OCI-M2 (cell line): ENCODE results near the gene SLC12A7.
"Not testable (repeated sequence)": the region's sequence is repeated elsewhere in the genome, so short reads cannot be mapped to it uniquely, and the experiment has no call there.

Experiments used
- DNase-seq: peaks from one replicate; lab custom pipeline; 2025; ENCODE audit not compliant: unreplicated experiment; lab: John Stamatoyannopoulos, UW

The SLC12A7 gene

DNA sequence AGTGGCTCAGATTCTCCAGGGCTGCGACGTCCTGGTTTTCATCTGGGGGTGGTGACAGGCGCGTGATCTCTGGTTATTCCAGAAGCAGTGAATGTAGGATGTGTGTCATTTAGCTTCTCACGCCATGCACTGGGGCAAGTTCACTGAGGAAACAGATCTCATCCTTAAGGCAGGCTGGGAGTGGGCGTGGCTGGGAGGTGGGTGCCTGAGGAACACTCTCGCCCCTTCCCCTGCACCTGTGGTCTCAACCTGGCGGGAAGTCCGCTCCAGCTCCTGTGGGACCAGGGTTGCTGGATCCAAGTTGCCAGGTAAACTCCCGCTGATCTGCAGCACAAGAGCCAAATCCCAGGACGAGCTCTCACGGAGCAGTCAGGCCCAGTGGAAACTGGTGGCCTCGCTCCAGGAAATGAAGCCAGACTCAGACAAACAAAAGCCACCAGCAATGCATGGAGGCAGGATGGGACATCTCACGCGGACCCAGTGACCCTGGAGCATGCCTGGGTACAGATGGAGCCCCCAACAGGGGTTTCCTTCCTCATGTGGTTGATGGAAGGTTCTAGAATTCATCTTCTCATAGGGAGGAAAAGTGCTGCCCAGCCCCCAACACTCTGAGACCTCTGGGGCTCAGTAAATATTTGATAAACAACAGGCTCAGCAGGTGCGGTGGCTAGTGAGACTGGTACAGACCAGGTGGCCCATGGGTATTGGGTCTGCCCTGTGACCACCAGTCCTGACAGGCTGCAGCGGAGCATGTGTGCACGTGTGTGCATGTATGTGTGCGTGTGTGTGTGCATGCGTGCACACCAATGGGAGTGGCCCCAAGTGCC is 16.3 kb upstream of the SLC12A7 start:
- no peak for DNase-seq

DNA sequence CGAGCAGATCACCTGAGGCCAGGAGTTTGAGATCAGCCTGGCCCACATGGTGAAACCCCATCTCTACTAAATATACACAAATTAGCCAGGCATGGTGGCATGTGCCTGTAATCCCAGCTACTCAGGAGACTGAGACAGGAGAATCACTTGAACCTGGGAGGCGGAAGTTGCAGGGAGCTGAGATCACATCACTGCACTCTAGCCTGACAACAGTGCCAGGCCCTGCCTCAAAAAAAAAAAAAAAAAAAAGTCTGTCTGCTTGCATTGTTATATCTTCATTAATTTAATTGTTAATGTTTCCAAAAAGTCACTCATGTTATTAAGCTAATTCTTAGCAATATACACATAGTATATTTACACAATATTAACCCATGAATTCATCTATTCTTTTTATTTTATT is 13.8 kb upstream of the SLC12A7 start:
- not testable (repeated sequence) for DNase-seq

GRCh38 chr5:1125030-1125357 is 13.1 kb upstream of the SLC12A7 start:
- DNase-seq, result no peak

- DNase-seq, result no peak
These were observed 12.6 kb upstream of the SLC12A7 start for GRCh38 chr5:1124205-1125029.

GRCh38 chr5:1123418-1124147 is 11.7 kb upstream of the SLC12A7 start:
- no peak for DNase-seq

- no peak for DNase-seq
These were observed 10.8 kb upstream of the SLC12A7 start for GRCh38 chr5:1122511-1123294.

GRCh38 chr5:1121891-1122290 is 10.0 kb upstream of the SLC12A7 start:
- no peak for DNase-seq

DNA sequence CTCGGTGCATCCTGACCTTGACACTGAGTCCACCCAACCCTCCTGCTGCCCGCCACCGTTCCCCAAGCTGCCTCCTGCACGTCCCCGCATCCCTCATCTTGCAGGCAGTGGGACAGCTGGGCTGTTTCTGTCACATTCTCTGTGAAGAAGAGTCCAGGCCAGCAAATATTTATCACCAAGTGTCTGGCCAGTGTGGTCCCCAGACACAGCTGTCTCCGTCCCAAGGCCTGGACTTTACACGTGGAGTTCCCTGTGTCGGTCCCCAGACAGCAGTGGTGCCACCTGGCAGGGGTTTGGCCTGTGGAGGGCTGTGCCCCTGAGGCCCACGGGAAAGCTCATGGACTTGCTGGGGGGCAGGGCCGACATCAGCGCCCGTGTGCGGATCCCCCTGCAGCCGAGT is 9.2 kb upstream of the SLC12A7 start:
- DNase-seq, result no peak

DNA sequence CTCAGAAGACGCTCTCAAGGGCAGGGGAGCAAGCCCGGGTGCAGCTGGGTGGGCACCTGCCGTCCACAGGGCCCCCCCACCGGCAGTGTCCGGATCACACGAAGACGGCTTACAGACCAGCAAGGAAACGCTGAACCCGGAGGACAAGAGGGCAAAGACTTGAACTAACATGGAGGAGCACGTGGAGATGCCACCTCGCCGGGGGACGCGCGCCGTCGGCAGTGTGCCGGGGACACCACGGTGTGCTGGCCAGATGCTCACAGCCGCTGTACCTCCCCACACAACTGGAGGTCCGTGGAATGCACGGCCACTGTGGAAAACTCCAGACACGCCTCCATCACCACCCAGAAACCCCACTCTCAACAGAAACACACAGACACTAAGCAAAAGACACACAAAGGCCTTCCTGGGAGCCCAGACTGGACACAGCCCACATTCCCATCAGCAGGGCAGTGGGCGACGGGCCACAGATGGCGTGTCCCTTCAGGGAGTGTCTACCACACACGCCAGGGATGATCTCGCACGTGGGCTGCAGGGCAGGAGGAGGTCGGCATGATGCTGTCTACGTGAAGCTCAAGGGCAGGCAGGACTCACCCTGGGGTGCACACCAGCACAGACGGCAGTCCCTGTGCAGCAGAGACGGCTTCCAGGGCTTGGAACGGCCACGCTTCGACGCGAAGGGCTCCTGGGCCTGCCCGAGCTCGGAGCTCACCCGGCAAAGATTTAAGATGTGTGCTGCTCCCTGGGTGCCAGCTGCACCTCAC is 8.6 kb upstream of the SLC12A7 start:
- no peak for DNase-seq

- DNase-seq, result no peak
These were observed 7.5 kb upstream of the SLC12A7 start for GRCh38 chr5:1119312-1119831.

DNA sequence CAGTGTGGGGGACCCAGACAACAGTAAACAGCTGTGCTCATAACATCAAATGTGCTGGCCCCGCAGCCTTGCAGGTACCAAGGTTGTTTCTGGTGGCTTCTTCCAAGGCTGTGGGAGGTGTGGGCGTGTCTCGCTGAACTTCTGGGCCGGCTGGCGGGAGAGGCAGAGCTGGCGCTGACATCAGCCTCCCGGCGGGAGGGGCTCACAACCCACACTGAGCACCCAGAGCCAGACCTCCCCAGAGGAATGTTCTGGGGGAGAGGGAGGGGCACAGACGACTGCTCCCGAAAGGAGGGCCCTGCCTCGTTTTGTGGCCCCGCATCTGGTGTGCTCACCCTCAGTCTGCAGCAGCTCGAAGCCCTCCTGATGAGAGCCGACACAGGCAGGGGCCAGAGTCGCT is 6.9 kb upstream of the SLC12A7 start:
- DNase-seq, result no peak

DNA sequence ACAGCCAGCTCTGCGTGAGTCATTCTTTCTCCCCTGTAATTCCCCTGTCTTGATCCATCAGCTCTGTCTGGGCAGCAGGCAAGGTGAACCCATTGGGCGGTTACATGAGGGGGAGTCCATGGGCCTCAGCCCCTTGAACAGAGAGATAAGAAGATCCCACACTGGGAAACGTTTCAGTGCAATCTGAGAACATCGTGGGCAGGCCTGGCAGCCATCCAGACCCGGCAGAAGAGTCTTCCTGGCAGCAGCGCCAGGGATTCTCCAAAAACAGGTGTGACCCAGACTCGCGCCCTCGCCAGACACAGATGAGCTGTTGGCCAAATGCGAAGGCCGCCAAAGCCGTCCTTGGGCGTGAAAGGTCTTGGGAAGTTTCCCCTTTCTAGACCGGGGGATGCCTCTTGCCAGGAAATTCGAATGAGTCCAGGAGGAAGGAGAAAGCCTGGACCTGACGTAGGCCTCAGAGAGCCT is 6.4 kb upstream of the SLC12A7 start:
- DNase-seq, result no peak

DNA sequence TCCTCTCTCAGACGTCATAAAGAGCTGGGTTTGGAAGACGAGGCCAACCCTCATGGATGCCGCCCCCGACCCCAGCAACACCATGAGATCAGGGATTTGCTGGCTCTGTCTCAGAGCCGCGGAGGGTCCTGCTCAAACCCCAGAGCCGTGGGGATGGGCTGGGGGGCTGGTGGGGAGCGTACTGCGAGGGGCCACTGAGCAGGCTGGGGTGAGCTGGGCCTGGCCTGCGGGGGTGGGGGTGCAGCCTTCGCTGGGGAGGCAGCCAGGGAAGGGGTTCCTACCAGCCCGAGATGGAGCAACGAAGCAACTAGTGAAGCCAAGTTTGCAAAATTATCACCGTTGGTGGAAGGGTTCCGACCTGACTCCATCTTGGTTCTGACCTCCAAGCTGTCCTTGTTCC is 5.1 kb upstream of the SLC12A7 start:
- DNase-seq, result no peak

DNA sequence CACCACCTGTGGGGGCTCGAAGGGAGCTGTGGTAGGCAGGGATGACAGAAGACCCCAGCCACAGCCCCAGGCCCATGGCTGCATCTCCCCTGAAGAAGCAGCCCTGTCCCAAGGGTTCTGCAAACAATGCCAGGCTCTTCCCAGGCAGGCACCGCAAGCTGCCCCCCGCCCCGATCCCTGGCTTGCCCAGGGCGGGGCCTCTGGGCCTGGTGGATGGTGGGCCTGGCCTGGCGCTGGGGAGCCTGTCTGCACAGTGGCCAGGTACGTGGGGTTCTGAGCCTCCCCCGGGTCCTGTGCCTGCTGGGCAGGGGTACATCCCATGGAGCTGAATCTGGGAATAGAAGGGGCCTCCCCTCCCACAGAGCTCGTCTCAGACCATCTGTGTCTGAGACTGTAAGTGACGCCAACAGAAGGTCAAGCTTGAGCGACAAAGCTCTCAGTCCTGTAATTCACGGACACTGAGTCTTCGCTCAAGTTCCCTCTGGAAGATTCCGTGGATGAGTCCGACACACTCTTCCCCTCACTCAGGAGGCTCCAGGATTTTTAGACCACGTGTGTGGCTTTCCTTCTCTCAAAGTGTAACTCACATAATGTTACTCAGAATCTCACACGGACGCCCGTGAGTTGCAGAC is 4.4 kb upstream of the SLC12A7 start:
- DNase-seq, result no peak

DNA sequence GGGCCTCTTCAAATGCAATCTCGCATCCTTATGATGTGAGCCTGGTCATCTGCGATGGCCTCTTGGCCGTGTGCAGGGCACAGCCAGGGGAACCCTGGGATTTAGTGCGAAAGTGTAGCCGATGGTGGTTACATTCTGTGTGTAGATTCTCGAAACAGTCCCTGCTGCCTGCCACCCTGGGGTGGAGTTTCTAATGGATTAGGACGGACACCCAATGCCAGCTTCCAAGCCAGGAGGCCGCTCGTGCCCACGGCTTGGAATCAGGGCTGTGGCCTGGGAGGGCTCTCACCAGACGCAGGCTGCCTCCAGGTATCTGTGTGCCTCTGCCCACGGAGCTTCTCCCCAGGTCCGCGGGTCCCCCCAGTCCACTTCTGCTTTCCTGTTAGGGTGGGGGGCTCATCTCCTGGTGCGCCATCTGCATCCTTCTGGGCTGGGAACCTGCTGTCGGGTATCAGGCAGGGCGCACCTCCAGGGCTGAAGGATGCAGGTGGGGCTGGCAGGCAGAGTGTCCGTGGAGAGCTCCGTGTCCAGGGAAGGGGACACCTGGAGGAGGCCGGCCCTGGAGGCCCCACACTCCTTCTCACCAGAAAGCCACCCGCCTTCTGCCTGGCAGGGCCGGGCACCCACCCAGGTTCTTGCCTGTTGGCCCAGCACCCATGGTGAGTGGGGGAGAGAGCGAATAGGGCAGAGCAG is 3.4 kb upstream of the SLC12A7 start:
- no peak for DNase-seq

GRCh38 chr5:1113805-1114586 is 2.1 kb upstream of the SLC12A7 start:
- DNase-seq, result no peak

GRCh38 chr5:1113332-1113690 is 1.4 kb upstream of the SLC12A7 start:
- DNase-seq, result no peak
